OCI-M2 (cell line): Measurements from ENCODE around the gene AHNAK2.

ENCODE experiments used
- DNase-seq: peaks from one replicate; lab custom pipeline; 2025; ENCODE audit not compliant: unreplicated experiment; lab: John Stamatoyannopoulos, UW

The AHNAK2 gene

DNA sequence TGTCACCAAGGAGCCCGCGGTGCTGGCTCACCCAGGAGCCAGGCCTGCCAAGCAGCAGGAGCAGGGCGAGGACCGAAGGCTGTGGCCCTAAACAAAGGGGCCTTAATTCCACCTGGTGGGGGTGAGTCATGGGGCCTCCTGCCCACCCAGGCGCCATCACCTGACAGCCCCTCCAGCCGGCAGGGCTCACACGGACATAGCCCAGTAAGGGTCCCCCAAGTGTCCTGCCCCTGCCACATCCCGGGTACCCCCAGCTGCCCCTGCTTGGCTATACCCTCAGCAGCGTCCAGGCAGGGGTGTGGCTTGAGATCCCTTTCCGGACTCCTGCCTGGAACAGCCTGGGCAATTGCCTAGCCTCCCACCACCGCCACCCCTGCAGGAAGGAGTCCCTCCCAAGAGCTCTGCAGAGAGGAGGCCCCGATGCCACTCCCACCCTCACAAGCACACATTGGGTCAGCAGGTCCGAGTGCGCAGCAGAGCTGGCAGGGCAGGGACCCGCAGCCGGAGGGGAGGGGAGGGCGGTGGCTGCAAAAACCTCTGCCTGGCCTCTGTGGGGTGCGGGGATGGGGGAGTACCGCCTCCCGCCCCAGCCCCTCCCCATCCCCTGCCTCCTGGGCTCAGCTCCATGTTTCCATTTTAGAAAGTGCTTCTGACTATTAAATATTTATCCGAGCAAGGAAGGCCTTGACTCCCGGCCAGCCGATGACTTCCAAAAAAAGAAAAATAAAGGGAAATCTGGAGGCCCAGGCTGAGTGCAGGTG lies 4.6 kb downstream of the AHNAK2 start:
- DNase-seq = no peak

GRCh38 chr14:104973135-104973384 lies 5.1 kb downstream of the AHNAK2 start:
- DNase-seq = no peak

GRCh38 chr14:104972301-104973134 lies 5.7 kb downstream of the AHNAK2 start:
- no peak for DNase-seq

DNA sequence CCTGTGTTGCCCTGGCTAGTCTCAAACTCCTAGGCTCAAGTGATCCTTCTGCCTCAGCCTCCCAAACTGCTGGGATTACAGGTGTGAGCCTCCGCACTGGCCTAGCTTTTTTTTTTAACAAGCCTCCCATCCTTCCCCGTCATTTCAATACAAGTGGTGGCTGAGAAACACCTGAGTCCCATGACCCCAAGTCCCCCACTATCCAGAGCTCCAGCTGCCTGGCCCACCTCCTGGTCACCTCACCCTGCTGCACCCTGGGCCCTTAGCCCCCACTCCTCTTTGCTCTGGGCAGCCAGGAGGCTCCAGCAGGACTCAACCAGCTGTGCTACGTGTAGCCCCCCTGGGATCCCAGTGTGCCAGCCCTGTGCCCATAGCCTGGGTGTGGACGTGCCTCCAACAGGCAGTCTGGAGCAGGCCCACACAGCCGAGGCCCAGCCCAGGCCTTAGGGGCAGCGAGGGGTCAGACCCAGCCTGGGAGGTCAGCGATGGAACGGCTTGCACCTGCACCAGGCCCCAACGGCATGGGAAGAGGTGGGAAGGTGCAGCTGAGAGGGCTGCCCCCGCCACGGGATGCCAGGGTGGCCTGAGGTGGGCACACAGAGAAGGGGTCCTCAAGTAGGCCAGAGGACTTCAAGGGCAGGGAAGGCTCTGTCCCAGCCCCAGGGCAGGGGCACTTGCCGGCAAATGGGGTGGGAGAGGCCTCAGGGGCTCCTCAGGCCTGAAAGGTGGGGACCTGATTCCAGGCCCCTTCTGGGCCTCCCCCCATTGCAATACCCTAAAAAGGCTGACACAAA lies 6.5 kb downstream of the AHNAK2 start:
- DNase-seq = no peak

- DNase-seq = no peak
These were observed 7.7 kb downstream of the AHNAK2 start for GRCh38 chr14:104970231-104971068.

DNA sequence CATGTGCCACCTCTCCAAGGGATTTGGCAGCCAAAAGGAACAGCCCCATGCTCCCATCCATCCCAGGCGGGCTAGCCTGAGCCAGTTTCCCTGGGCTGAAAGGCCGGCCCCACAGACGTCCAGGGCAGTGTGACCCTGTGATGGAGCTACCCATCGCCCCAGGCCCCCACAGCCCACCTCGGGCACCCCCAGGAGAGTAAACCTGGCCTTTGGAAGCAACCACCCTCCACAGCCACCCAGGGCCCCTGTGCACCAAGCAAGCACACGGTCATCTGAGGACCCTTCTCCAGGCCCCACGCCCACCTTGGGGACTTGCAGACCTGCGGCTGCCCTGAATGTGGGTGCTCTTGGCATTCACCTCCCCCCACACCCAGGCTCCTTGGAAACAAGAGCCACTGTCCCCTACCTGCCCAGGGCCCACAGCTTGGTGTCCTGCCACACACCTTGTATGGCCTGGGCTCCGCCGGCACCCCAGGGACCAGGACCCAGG lies 8.4 kb downstream of the AHNAK2 start:
- no peak for DNase-seq

DNA sequence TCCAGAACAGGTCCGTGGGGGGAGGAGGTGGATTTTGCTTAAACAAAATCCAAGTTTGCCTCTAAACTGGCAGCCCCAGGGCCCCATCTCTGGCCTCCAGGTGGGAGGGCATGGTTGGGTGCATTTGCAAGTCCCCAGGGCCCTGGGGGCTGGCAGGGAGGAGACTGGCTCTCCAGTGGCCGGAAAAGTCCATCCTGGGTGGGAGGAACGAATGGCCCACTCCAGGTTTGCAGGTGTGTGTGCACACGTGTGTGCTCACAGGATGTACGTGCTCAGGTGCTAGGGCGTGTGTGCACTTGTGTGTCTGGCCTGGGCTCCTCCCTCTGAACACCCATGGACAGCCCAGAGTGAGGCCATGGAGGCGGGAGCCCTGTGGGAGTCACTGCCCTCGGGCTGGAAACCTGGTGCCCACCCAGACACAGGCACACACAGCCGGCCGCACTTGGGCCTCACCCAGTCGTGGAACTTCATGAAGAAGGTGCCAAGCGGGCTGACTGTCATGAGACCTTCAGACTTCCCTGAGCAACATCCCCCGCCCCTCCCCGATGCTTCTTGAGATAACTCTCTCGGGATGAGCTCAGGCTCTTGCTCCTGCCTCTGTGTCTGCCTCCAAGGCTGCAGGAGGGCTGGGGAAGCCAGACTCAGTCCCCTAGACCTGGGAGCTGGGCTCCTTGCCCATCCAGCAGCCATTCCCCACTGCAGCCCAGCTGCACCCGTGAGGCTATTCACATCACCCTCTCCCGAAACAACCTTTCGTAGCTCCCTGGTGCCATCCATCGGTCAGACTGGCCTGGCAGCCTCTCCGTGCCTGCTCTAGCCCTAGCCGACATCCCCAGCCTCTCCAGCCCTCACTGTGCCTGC lies 9.4 kb downstream of the AHNAK2 start:
- DNase-seq = no peak

GRCh38 chr14:104968153-104968527 lies 10.0 kb downstream of the AHNAK2 start:
- no peak for DNase-seq

DNA sequence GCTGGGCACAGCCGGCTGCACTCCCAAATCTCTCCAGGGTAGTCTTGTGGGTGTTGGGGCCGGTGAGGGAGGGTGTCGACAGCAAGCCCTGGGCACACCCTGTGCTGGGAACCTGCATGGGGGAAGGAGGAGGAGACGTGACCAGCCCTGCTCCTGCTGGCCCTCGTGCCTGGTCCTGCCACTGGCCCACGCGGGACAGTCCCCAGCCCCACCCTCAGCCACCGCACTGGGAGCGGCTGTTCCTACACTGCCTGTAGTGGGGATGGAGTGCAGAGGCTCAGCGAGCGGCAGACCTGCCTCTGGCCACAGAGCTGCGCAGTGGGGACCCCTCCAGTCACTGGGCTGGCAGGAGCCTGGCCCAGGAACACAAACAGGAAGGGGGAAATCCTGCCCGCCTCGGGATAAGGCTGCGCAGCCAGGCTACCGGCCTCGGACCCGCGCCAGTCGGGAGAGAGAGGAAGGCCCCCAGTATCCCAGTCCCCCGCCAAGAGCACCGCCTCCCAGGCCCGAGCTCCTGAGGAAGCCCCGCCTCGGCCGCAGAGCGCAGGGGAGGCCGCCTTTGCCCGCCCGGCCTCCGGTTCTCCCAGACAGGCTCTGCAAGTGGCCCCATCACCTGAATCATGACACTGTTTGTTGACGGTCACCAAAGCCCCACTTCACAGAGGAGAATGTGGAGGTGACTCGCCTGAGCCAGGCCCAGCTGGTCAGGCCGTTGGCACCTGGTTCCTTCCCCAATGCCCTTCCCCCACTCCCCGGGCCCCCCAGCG lies 10.6 kb downstream of the AHNAK2 start:
- DNase-seq = no peak

DNA sequence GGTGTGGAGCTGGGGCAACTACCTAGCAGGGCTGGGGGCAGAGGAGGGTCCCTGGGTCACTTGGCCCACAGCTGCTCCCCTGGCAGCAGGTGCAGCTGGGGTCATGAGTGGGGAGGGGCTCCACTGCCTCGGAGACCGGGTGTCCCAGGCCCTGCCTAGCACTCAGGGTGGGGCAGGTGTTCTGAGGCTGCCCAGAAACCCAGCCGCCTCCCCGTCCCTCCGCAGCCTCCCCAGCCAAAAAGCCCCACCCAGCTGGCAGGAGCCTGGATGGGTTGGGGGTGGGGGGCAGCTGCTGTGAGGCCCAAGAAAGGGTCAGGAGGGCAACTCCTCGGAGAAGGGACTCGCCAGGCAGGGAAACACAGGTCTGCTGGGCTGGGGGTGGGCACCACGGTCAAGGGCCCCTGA lies 11.2 kb downstream of the AHNAK2 start:
- DNase-seq = no peak

DNA sequence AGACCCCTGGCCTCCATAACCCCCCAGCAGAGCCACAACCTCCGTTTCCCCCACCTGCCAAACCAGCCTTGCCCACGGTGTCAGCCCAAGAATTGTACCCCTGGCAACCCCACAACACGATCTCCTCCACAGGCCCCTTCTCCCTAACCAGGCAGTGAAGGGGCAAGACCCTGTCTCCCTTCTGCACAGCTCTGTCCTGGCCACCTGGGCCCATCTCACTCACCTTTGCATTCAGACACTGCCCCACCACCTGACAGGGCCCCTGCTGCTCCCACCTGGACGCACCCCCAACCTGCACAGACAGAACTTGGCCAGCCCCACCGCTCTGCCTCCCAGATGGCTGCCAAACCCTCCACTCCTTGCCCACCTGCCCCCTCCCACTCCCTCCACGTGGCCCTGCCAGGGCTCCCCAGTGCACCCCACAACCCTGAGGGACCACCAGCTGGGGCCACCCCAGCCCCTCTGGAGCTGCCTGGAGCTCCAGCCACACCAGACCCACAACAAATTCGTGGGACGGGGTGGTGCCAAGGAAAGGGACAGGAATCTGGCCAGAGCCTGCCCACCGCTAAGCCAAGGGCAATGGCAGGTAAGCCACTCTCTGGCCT lies 11.8 kb downstream of the AHNAK2 start:
- DNase-seq = no peak

- no peak for DNase-seq
These were observed 12.5 kb downstream of the AHNAK2 start for GRCh38 chr14:104965561-104966231.

DNA sequence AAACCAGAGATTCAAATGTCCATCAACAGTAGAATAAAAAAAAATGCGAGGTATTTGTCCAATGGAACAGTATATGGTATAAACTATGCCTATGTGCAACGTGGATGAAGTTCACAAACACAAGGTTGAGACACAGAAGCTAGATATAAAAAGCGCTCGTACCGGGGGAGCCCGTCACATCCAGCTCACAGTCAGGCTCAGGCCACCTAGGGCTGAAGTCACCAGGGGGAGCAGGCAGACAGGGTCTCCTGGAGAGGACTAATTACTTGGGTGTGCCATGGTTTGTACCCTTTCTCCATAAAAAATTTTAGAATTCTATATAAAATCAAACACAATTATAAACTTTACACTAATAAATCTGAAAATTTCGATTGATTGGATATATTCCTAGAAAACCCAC lies 13.6 kb downstream of the AHNAK2 start:
- no peak for DNase-seq

- no peak for DNase-seq
These were observed 20.7 kb downstream of the AHNAK2 start for GRCh38 chr14:104957146-104958113.

DNA sequence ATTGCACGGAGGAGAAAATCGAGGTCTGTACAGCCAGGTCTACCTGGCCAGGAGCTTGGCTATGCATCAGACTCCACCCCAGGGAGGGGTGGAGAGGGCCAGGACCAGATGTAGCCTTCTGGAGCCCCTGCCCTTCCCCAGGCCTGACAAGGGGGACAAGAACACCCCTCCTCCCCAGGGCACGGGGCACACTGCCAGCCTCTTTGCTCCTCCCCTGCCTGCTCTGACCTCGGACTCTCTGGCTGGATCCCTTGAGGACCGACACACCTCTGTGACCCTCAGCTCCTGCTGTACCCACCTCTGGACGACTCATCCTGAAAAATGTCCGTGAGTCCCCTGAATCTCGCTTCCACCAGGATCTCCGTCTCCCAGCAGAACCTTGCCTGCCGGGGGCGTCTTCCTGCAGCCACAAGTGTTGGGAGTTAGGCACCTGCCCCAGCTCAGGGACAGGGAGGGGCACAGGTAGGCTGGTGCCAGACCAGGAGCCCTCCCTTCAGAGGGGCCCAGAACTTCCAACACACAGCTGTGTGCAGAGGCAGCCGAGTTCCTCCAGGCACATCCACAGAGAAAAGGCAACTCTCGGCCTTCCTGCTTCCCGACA lies 21.8 kb downstream of the AHNAK2 start:
- DNase-seq = no peak

DNA sequence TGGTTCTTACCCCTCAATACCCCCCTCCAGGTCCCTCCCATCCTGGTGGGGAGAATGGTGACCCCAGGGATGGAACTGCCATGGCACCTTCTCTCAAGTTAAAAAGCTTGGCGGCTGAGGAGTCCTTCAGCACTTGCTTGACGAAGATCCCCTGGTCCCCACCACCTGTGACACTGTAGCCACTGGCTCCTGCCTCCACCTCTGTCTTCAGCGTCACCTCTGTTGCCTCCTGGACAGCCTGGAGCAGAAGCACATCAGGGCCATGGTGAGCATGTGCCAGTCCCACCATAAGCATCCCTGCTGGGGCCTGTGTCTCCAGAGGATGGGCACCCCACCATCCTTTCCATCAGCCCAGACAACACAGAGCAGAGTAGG lies 22.8 kb downstream of the AHNAK2 start:
- no peak for DNase-seq
